ENCODE results near the gene INSM1.

The INSM1 gene

DNA sequence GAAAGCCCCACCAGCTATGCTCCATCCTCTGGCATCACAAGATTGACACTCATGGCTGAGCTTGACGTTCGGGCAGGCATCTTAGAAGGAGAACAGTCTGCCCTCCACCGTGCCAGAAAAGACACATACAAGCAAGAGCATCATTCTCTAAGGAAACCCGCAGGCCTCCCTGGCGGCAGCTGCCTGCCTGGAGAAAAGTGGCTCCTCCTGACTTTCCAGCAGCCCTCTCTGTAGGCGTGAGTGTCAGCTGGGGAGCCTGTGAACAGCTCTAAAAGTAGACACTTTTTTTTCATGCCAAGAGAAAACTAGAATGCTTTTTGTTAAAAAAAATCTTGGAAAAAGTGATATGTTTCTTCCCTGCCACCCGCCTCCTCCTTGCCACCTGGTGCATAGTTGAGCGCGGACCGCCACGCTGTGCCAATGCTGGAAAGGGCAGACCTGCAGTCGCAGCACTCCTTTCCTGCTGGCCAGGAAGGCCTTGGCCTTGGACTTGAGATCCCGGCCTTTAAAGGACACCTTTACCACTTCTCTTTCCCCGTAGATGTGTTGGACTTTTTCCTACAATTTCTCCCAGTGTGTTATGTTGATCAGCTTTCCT, 29.7 kb upstream of the INSM1 start:
- POLR2A ChIA-PET: no interaction called here
- CTCF ChIA-PET: interaction anchor here (0.8 kb wide), 1 partner anchor 12 kb away, joined by 3 read pairs; no protein-coding TSS in a partner anchor
- no peak for DNase-seq (ENCODE audit: extremely low spot score)
- TF ChIP-seq, protein P1, sequence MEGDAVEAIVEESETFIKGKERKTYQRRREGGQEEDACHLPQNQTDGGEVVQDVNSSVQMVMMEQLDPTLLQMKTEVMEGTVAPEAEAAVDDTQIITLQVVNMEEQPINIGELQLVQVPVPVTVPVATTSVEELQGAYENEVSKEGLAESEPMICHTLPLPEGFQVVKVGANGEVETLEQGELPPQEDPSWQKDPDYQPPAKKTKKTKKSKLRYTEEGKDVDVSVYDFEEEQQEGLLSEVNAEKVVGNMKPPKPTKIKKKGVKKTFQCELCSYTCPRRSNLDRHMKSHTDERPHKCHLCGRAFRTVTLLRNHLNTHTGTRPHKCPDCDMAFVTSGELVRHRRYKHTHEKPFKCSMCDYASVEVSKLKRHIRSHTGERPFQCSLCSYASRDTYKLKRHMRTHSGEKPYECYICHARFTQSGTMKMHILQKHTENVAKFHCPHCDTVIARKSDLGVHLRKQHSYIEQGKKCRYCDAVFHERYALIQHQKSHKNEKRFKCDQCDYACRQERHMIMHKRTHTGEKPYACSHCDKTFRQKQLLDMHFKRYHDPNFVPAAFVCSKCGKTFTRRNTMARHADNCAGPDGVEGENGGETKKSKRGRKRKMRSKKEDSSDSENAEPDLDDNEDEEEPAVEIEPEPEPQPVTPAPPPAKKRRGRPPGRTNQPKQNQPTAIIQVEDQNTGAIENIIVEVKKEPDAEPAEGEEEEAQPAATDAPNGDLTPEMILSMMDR (IDR thresholded peaks at IDR 0.05; ENCODE audit: control extremely low read depth, extremely low read depth, low read depth, missing control alignments): no peak

DNA sequence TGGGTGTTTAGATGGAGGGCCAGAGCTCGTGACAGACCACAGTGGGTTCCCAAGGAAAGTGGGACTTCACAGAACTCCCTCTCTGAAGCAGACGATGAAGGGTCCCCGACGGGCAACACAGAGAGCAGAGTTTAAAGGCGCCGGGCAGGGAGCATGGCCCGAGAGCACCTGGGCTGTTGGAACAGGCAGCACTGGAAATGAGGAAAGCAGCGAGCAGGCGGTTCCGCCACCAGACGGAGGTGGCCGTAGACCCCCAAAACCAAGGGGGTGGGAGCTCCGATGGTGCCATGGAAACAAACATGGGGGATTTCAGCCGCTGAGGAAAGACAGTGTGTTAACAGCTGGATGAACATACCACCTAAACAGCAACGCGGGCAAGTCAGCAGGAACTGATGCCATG, 27.5 kb upstream of the INSM1 start:
- POLR2A ChIA-PET: no interaction called here
- no peak for DNase-seq (ENCODE audit: extremely low spot score)
- CTCF ChIA-PET: no interaction called here
- TF ChIP-seq, protein P1 (IDR thresholded peaks at IDR 0.05; ENCODE audit: control extremely low read depth, extremely low read depth, low read depth, missing control alignments): no peak

DNA sequence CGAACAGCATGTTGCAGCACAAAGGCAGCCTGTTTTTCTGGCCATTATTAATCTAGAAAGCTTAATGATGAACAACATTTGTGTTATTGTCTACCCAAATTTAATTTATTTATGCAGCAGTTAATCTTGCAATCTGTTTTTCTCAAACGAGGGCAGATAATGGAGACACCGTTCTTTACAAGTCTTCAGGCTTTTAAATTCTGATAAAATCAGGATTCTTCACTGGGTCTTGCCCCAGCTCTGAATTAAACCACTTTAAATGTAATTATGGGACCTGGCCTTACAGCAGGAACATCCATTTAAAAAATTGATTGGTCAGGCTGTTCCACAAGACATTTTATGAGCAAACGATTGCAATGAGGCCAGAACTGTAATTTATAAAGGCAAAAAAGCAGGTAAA, 26.5 kb upstream of the INSM1 start:
- DNase-seq (ENCODE audit: extremely low spot score): no peak
- ChIA-PET CTCF (interaction anchor here (1.9 kb wide), 1 partner anchor 17 kb away, joined by 5 read pairs; no protein-coding TSS in a partner anchor), POLR2A (no interaction called here)
- TF ChIP-seq, protein P1 (IDR thresholded peaks at IDR 0.05; ENCODE audit: control extremely low read depth, extremely low read depth, low read depth, missing control alignments): no peak

DNA sequence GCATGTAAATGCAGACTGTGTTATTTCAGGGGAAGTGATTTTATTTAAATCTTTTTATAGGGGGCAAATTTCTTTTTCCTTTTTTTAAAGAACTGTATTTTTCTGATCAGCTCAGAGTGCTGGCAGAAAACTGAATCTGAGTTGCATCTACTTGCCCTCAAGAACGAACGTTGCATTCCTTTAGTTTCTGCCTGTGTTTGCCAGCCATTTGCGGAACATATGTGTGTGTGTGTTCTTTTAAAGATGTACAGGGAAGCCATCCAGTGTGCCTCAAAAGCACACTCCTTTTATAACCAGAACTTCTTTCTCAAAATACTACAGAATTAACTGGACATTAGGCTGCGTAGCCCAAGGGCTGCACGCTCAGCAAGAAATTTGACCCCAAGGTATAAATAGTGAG, 25.8 kb upstream of the INSM1 start:
- no peak for DNase-seq (ENCODE audit: extremely low spot score)
- CTCF ChIA-PET: interaction anchor here (1.9 kb wide), 1 partner anchor 16 kb away, joined by 5 read pairs; no protein-coding TSS in a partner anchor
- POLR2A ChIA-PET: no interaction called here
- TF ChIP-seq, protein P1 (IDR thresholded peaks at IDR 0.05; ENCODE audit: control extremely low read depth, extremely low read depth, low read depth, missing control alignments): no peak

DNA sequence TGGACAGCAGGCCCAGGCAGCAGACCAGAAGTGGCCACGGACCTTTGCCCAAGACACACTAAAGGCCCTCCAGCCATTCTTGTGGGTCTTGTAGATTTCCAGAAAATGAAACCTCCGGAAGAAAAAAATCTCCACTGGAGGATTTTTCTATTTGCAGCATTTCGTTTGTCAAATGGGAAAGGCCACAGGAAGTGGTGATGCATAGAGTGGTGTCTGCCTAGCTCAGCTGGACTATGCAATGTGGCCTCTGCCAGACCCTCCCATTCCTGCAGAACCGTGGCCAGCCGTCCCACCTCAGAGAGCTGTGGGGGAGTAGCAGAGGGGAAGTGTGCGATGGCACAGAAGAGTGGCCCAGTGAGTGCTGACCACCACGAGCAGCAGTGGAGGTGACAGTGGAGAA, 24.0 kb upstream of the INSM1 start:
- CTCF ChIA-PET: interaction anchor here (1.3 to 1.5 kb wide), 2 partner anchors 17 to 75 kb away, joined by 3 to 4 read pairs; no protein-coding TSS in a partner anchor
- DNase-seq (ENCODE audit: extremely low spot score): no peak
- TF ChIP-seq, protein P1 (IDR thresholded peaks at IDR 0.05; ENCODE audit: control extremely low read depth, extremely low read depth, low read depth, missing control alignments): no peak
- POLR2A ChIA-PET: no interaction called here

DNA sequence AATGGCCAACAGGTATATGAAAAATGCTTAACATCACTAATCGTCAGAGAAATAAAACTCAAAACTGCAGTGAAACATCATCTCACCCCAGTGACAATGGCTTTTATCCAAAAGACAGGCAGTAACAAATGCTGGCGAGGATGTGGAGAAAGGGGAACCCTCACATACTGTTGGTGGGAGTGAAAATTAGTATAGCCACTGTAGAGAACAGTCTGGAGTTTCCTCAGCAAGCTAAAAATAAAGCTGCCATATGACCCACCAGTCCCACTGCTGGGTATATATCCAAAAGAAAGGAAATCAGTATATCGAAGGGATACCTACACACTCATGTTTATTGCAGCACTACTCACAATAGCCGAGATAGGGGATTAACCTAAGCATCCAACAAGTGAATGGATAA, 23.4 kb upstream of the INSM1 start:
- TF ChIP-seq, protein P1 (IDR thresholded peaks at IDR 0.05; ENCODE audit: control extremely low read depth, extremely low read depth, low read depth, missing control alignments): no peak
- ChIA-PET CTCF (interaction anchor here (1.3 kb wide), 1 partner anchor 75 kb away, joined by 3 read pairs; no protein-coding TSS in a partner anchor), POLR2A (no interaction called here)
- DNase-seq (ENCODE audit: extremely low spot score): no peak
